Keratinocyte (primary cell): ENCODE data around the gene MCRIP2.
A peak's percentile ranks its signal among the peaks of the same experiment; 100 is the strongest.

Experiments
- CTCF ChIP-seq, 3 experiments: IDR thresholded peaks in 1 of 3; conservative IDR thresholded peaks in 1 of 3; optimal IDR thresholded peaks in 1 of 3; 2 replicates in 2 of 3; 3 replicates in 1 of 3; pipeline versions ENCODE3 to v1.5.1; 2011; ENCODE audit warnings: low read length in 3 of 3, mild to moderate bottlenecking in 3 of 3, moderate library complexity in 2 of 3, control low read depth in 1 of 3, inconsistent platforms in 1 of 3; ENCODE audit not compliant: insufficient read depth in 2 of 3; ENCODE audit errors: extremely low read depth in 1 of 3
- EZH2 ChIP-seq: IDR thresholded peaks from one replicate; pipeline ENCODE4 v1.6.1; 2012; ENCODE audit warnings: inconsistent platforms, mild to moderate bottlenecking, low read length, moderate library complexity

- no peak for TF ChIP-seq EZH2
- TF ChIP-seq CTCF (optimal IDR thresholded peaks at IDR 0.05 in 1 of 3, IDR thresholded peaks at IDR 0.05 in 1 of 3, conservative IDR thresholded peaks at IDR 0.05 in 1 of 3; ENCODE audit: extremely low read depth in 1 of 3, insufficient read depth in 2 of 3, low read length in 3 of 3): peak; percentile 53 to 91 (median 69)
These were observed 26.3 kb downstream of the MCRIP2 start, which contains the start of gene RHOT2 for GRCh38 chr16:667780-668518.
